Esophagus squamous epithelium (tissue), 5 donors: ENCODE results near the gene SORL1-AS1.
A peak's percentile ranks its signal among the peaks of the same experiment; 100 is the strongest.

Experiments used
- DNase-seq: peaks from one replicate; lab custom pipeline; 2025; lab: John Stamatoyannopoulos, UW
- H3K27ac ChIP-seq, 4 donors: fragments of 200-600 bp; sonication (generic); one replicate each; pipeline ENCODE4 v1.5.1; 2016 to 2019; ENCODE audit warnings: mild to moderate bottlenecking in 1 of 4
- H3K27me3 ChIP-seq, 4 donors: fragments of 200-600 bp; sonication (generic); 1 replicate in 3 of 4; 2 replicates in 1 of 4; pipeline versions ENCODE4 v1.5.1 to v1.6.0; 2017 to 2021; ENCODE audit warnings: antibody characterized with exemption in 1 of 4
- H3K36me3 ChIP-seq, 3 donors: fragments of 200-600 bp; sonication (generic); one replicate each; pipeline ENCODE4 v1.5.1; 2016 to 2019
- H3K4me1 ChIP-seq, 3 donors: fragments of 200-600 bp; sonication (generic); one replicate each; pipeline ENCODE4 v1.5.1; 2017 to 2019
- H3K4me3 ChIP-seq, 4 donors: fragments of 200-600 bp; sonication (generic); 1 replicate in 3 of 4; 2 replicates in 1 of 4; pipeline ENCODE4 v1.5.1; 2016 to 2019; ENCODE audit warnings: mild to moderate bottlenecking in 2 of 4, moderate library complexity in 1 of 4
- H3K9me3 ChIP-seq, 3 donors: fragments of 200-600 bp; sonication (generic); one replicate each; pipeline ENCODE4 v1.5.1; 2016 to 2019
- CTCF ChIP-seq, 6 experiments: fragments of 450-650 bp in 4 of 6; fragments of 200-600 bp in 2 of 6; sonication (generic) in 2 of 6; IDR thresholded peaks; one replicate each; pipeline ENCODE4 v1.5.1; 2016 to 2019; ENCODE audit warnings: antibody characterized with exemption in 6 of 6, mild to moderate bottlenecking in 4 of 6, moderate library complexity in 4 of 6
- POLR2A ChIP-seq, 4 donors: fragments of 450-650 bp; IDR thresholded peaks; one replicate each; pipeline ENCODE4 v1.6.1; 2017; ENCODE audit warnings: antibody characterized with exemption in 4 of 4, mild to moderate bottlenecking in 4 of 4, moderate library complexity in 3 of 4
- WGBS, 2 donors: methylation state at CpG; one replicate each; pipeline ENCODE4 v1.1.5; 2018; 5-methylcytosine and 5-hydroxymethylcytosine counted together
- intact Hi-C: fragments of 100-400 bp; cut with DNase I; formaldehyde crosslinking; loops from one replicate; pipeline ENCODE4 v1.15.0; 2022
- donor health status: DM: yes; HTN: yes; CAD: no.

SORL1-AS1 gene

GRCh38 chr11:121494355-121495099 lies 41.8 kb upstream of the SORL1-AS1 start:
- Histone ChIP-seq H3K9me3 (no peaks in the 10 kb centered on the region), H3K4me3 (no peak overlapping the region), H3K4me1 (peaks cover 0 to 15% (median 3%) of the 10 kb centered on the region in 3 donors), H3K27me3 (no peaks in the 10 kb centered on the region), H3K27ac (no peak overlapping the region), H3K36me3 (peaks cover 0 to 39% (median 0%) of the 10 kb centered on the region in 3 donors)
- 41 to 47% methylated on average over 7 of the region's 7 CpGs for WGBS, 2 donors
- TF ChIP-seq CTCF (IDR thresholded peaks at IDR 0.05) (no peak), POLR2A (IDR thresholded peaks at IDR 0.05) (no peak)
- intact Hi-C loops = no loop called here
- no peak for DNase-seq

GRCh38 chr11:121489823-121490222 lies 37.1 kb upstream of the SORL1-AS1 start:
- intact Hi-C loops = no loop called here
- no peak for TF ChIP-seq CTCF (IDR thresholded peaks at IDR 0.05)
- TF ChIP-seq POLR2A (IDR thresholded peaks at IDR 0.05) = no peak
- WGBS, 2 donors = 79 to 92% methylated on average over 2 of the region's 2 CpGs
- Histone ChIP-seq H3K4me1 (peaks cover 3 to 35% (median 12%) of the 10 kb centered on the region in 3 donors), H3K4me3 (no peak overlapping the region), H3K27ac (no peak overlapping the region), H3K9me3 (no peaks in the 10 kb centered on the region), H3K36me3 (peaks cover 0 to 10% (median 0%) of the 10 kb centered on the region in 3 donors), H3K27me3 (no peaks in the 10 kb centered on the region)
- DNase-seq = no peak

GRCh38 chr11:121488641-121489040 lies 35.9 kb upstream of the SORL1-AS1 start:
- Histone ChIP-seq H3K4me3 (no peak overlapping the region), H3K36me3 (peaks cover 0 to 10% (median 0%) of the 10 kb centered on the region in 3 donors), H3K27ac (peak overlapping the region in 3 of 4 donors; percentile 6 to 49 (median 45)), H3K4me1 (peaks cover 0 to 29% (median 12%) of the 10 kb centered on the region in 3 donors), H3K9me3 (no peaks in the 10 kb centered on the region), H3K27me3 (no peaks in the 10 kb centered on the region)
- no peak for DNase-seq
- 54 to 81% methylated on average over 6 of the region's 6 CpGs for WGBS, 2 donors
- intact Hi-C loops = no loop called here
- TF ChIP-seq POLR2A (IDR thresholded peaks at IDR 0.05) = no peak

GRCh38 chr11:121488170-121488569 lies 35.4 kb upstream of the SORL1-AS1 start:
- no peak for DNase-seq
- H3K36me3 ChIP-seq = peaks cover 0 to 10% (median 0%) of the 10 kb centered on the region in 3 donors
- H3K4me3 ChIP-seq = no peak overlapping the region
- no peaks in the 10 kb centered on the region for H3K27me3 ChIP-seq
- WGBS, 2 donors = 44 to 56% methylated on average over 2 of the region's 2 CpGs
- TF ChIP-seq CTCF (IDR thresholded peaks at IDR 0.05) = no peak
- no peak for TF ChIP-seq POLR2A (IDR thresholded peaks at IDR 0.05)
- peaks cover 0 to 30% (median 12%) of the 10 kb centered on the region in 3 donors for H3K4me1 ChIP-seq
- intact Hi-C loops = no loop called here
- no peaks in the 10 kb centered on the region for H3K9me3 ChIP-seq
- H3K27ac ChIP-seq = peak overlapping the region in 3 of 4 donors; percentile 6 to 49 (median 45)

- Histone ChIP-seq H3K27ac (peak overlapping the region in 2 of 4 donors; percentile 45 to 49), H3K9me3 (no peaks in the 10 kb centered on the region), H3K27me3 (no peaks in the 10 kb centered on the region), H3K36me3 (peaks cover 0 to 7% (median 0%) of the 10 kb centered on the region in 3 donors), H3K4me1 (peaks cover 0 to 39% (median 12%) of the 10 kb centered on the region in 3 donors), H3K4me3 (no peak overlapping the region)
- no peak for TF ChIP-seq POLR2A (IDR thresholded peaks at IDR 0.05)
- no peak for TF ChIP-seq CTCF (IDR thresholded peaks at IDR 0.05)
- 82 to 92% methylated on average over 2 to 4 of the region's 6 CpGs for WGBS, 2 donors
- DNase-seq = no peak
- intact Hi-C loops = no loop called here
These were observed 34.4 kb upstream of the SORL1-AS1 start for GRCh38 chr11:121487191-121487590.
